ENCODE data around the gene AHRR.

Gene AHRR

GRCh38 chr5:472656-473550 is 151.4 kb downstream of the AHRR start:
- H3K27ac ChIP-seq: peak overlapping the region; percentile 67 to 95 (median 91)
- H3K4me3 ChIP-seq: peak overlapping the region; percentile 67 to 96 (median 89)

DNA sequence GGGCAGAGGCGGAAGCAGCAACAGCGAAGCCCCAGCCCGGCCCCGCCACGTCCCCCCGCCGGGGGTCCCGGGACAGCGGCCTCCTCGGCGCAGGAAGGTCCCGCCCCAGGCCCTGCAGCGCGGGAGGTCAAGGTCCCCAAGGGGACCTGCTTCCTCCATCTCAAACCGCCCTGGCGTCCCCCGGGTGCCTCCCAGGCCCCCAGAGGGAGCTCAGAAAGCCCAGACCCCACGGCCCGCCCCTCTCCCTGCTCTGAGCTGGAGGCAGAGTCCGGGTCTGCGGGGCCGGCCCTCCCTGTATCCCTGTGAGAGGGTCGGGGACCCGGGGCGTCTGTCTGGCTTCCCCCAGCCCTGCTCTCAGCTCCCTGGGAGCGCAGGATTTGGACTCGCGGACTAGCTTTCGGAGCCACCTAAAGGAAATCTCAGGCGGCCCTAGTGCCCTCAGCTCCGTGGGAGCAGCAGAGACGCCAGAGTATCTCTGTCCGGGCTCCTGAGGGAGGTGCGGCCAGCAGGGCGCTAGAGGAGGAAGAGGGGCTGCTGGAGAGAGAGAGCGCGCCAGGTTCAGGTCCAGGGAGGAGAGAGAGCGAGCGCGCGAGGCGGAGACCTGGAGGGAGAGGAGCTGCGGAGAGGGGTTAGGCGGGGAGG is 152.2 kb downstream of the AHRR start:
- Histone ChIP-seq H3K4me3 (peak overlapping the region; percentile 67 to 96 (median 89)), H3K27ac (peak overlapping the region; percentile 48 to 94 (median 88))

DNA sequence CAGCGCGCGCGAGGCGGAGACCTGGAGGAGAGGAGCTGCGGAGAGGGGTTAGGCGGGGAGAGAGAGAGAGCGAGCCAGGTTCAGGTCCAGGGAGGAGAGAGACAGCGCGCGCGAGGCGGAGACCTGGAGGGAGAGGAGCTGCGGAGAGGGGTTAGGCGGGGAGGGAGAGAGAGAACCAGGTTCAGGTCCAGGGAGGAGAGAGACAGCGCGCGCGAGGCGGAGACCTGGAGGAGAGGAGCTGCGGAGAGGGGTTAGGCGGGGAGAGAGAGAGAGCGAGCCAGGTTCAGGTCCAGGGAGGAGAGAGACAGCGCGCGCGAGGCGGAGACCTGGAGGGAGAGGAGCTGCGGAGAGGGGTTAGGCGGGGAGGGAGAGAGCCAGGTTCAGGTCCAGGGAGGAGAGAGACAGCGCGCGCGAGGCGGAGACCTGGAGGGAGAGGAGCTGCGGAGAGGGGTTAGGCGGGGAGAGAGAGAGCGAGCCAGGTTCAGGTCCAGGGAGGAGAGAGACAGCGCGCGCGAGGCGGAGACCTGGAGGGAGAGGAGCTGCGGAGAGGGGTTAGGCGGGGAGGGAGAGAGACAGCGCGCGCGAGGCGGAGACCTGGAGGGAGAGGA is 152.8 kb downstream of the AHRR start:
- peak overlapping the region in 2 of 21 experiments; percentile 9 to 39 for H3K27ac ChIP-seq
- peak overlapping the region; percentile 67 to 96 (median 89) for H3K4me3 ChIP-seq

DNA sequence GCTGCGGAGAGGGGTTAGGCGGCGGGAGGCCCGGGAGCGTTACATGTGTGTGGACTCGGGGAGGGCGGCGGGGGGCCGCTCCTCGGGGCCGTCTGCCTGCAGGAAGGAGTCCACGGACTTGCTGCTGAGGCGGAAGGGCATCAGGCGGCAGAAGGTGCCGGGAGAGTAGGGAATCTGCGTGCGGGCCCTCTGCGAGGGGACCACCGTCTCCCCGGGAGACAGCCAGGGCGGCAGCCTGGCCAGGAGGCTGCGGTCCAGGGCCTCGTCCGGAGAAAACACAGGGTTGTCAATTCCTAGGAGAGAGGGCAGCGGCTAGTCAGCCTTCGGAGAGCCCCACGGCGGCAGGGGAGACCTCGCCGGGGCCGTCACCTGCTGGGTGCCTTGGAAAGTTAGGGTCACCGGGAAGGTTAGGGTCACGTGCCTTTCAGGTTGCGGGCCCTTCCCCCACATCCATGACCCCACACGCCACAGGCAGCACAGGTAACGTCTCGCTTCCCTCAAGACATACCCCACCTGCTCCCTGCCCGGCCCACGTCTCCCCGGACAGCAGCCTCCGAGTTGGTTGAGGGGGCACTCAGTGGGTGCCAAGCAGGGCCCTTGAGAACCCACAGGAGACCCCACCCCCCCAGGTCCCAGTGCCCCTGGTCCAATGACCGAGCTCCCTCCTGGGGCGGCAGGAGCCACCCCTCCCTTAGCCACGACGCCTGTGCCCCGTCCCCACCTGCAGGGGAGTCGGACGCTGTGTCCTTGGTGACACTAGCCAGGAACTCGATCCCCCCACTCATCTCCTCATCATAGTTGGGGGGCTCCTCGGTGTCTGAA is 153.5 kb downstream of the AHRR start:
- peak overlapping the region in 3 of 21 experiments; percentile 9 to 39 (median 16) for H3K27ac ChIP-seq
- peak overlapping the region; percentile 3 to 96 (median 20) for H3K4me3 ChIP-seq

GRCh38 chr5:475704-476101 is 154.2 kb downstream of the AHRR start:
- Histone ChIP-seq H3K4me3 (peak overlapping the region in 2 of 7 experiments; percentile 20 to 89), H3K27ac (no peak overlapping the region)

DNA sequence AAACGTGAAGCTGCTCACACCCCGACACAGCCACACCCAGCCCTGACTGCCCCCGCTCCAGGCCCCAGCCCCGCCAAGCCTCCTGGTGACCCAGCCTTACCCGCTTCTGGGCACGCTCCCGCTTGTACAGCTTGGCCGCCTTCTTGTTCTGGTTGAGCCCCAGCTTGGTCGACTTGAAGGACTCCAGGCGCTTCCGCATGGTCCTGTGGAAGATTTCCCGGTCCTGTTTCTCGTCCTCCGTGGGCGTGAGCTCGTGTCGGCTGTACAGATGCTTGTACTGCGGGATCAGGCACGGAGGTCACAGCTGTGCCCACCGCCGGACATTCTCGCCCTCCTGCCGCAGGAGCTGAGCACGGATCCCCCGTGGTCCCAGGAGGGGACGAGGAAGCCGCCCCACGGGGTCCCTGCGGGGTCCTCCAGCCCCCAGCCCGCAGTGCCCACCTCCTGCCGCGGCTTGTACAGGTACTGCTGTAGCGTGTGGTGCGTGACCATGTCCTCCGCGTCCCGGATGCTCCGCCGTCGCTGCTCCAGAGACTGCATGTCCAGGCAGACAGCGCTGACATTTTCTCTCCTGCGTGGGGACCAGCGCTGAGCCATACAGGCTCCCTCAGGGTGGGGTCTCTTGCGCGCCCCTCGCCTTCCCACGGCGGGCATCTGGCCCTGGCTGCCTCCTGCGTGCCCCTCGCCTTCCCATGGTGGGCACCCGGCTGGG is 154.7 kb downstream of the AHRR start:
- no peak overlapping the region for H3K4me3 ChIP-seq
- H3K27ac ChIP-seq: no peak overlapping the region

GRCh38 chr5:476814-477175 is 155.3 kb downstream of the AHRR start:
- H3K27ac ChIP-seq: no peak overlapping the region
- no peak overlapping the region for H3K4me3 ChIP-seq

DNA sequence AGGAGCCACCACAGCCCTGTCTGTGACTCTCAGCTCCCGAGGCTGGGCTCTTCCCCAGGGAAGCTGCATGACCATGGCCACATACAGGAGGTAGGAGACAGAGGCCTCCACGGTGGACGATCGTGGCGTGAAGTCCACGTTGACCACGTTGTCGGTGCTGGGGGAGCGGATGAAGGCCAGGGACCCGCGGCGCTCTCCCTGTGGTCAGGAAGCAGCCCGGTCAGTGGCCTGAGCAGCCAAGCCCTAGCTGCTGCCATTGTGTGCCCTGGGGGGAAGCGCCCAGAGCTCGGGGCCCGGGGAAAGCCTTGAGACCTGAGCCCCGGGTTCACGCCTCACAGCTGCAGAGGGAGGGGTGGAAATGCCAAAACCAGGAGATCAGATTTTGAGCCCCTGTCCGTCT is 155.7 kb downstream of the AHRR start:
- Histone ChIP-seq H3K27ac (no peak overlapping the region), H3K4me3 (no peak overlapping the region)

- no peak overlapping the region for H3K27ac ChIP-seq
These were observed 156.4 kb downstream of the AHRR start for GRCh38 chr5:477871-478270.

DNA sequence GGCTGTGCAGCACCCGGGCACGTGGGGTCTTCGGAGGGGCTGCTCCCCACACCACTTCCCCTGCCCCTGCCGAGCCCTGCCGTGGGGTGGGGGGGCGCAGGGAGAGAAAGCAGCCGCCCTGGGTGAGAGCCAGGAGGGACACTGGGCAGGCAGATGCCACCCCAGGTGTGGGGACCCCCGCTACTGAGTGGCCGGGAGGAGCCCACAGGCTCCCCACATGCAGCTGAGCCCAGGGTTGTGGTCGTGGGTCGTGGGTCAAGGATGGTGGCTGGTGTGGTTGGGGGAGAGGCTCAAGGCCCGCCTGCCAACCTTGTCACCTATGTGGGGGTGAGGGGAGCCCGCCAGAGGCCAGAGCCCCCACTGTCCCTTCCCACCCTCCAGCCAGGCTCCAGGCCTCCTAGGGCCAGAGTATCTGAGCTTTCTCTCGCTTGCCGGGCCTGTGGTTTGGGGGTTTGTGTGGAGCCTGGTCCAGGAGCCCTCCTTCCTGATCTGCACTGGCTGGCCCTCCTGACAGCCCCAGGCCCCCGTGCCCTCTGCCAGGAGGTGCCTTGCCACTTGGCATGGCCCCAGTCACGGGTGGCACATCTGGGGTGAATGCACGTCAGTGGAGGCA is 157.0 kb downstream of the AHRR start:
- Histone ChIP-seq H3K27ac (no peak overlapping the region), H3K4me3 (no peak overlapping the region)

More at GRCh38 chr5:477871-478270, 156.4 kb downstream of the AHRR start:
- H3K4me3 ChIP-seq: no peak overlapping the region

DNA sequence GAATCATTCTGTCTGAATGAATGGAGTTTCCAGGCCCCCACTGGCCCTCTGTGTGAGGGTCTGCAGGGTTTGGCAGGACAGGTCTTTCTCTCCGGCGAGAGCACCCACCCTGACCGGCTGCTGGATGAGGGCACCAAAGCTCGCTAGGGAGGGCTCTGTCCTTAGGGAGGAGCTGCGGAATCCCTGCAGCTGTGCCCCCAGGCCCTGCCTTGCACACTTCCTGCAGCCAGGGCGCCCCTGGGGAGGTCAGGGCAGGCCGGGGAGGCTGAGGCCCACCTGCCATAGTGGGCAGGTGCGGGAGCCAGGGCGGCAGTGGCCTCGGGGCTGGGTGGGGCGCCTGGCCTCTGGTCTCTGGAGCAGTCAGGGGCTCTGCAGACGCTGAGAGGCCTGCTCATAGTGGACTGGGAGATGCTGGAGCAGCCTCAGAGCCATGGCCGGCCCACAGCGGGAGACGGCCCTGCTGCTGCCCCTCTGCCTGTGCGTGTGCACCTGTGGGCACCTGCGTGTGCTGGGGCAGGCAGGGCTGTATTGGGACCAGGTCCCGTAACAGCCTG is 157.5 kb downstream of the AHRR start:
- no peak overlapping the region for H3K27ac ChIP-seq
- no peak overlapping the region for H3K4me3 ChIP-seq

- Histone ChIP-seq H3K27ac (no peak overlapping the region), H3K4me3 (no peak overlapping the region)
These were observed 158.2 kb downstream of the AHRR start for GRCh38 chr5:479566-480319.

DNA sequence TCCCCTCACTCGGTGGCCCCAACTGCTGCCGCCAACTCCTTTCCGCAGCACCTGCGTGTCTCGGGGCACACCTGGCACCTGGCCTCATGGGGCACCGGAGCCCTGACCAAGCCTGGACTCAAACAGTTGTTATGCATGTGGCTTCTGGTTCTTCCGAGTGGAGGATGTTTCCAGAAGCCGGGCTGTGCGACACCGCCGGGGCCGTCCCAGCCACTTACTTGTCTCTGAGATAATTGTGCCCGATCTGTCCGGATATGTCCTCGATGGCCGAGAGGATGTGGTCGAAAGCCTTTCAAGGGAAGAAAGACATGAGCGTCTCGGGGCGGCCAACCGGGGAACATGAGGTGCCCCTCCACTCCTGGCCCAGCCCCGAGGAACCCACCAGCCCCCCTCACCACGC is 159.8 kb downstream of the AHRR start:
- Histone ChIP-seq H3K27ac (no peak overlapping the region), H3K4me3 (no peak overlapping the region)

- Histone ChIP-seq H3K27ac (no peak overlapping the region), H3K4me3 (no peak overlapping the region)
These were observed 160.5 kb downstream of the AHRR start for GRCh38 chr5:482021-482420.

- Histone ChIP-seq H3K4me3 (no peak overlapping the region), H3K27ac (no peak overlapping the region)
These were observed 161.0 kb downstream of the AHRR start for GRCh38 chr5:482506-482905.

DNA sequence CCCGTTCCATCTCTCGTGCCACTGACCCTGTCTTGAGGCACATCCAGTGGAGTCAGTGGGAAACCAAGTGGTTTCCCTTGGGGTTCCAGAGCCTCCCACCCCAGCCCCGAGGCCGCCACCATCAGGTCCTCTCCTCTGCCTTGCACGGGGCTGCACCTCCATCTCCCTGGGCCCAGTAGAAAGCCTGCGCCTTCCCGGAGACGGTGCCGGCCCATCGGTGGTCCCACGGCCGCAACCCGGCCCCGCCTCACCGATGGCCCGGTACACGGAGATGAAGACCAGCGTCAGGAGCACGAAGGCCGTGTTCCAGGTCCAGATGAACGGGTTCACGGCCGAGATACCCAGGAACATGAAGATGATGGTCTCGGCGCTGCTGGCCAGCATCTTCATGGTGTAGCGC is 161.5 kb downstream of the AHRR start:
- Histone ChIP-seq H3K27ac (no peak overlapping the region), H3K4me3 (no peak overlapping the region)

DNA sequence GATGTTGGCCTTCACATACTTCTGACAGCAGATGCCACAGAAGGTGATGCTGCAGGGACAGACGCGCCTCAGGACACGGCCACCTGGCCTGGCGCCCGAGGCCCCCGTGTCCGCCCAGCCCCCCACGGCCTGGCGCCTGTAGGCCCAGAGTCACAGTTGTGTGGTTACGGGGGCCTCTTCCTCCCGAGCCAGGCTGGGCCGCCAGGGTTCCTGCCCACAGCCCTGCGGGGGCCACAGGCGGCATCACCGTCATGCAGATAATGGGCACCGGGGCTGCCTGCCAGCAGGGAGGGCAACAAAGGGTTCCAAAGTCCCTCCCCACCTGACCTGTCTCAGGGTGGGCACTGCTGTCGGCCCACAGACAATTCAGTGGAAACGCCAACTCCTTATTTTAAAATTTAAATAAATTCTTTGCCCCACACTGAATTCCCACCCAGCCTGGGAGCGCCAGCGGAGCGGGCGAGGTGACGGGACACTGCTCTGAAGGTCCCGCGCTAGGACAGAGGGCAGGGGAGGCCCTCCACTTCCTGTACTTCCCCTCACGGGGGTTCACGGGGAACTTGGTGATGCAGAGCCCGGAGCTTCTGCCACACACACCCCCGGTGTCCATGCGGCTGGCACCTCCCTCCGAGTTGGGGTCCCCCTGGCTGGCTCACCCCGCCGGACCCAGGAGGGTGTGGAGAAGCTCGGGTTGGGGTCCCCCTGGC is 162.1 kb downstream of the AHRR start:
- Histone ChIP-seq H3K27ac (no peak overlapping the region), H3K4me3 (no peak overlapping the region)
